Astrocyte (in vitro differentiated cells and primary cell): ENCODE data around the gene PPP1R16B. TPM values are rescaled to one million over a fixed set of nuclear protein-coding genes. Genes with fewer than 3 reads are reported as not detected.

ENCODE experiments used
- DNase-seq: peaks from one replicate; pipeline ENCODE4 v3.0.0-alpha.2; 2010; ENCODE audit warnings: low read depth
- FAIRE-seq: peaks from 2 replicates; lab custom pipeline; 2011; peaks lifted over from hg19 to GRCh38; lab: Jason Lieb, UNC
- H2AFZ ChIP-seq: 2 replicates; pipeline ENCODE4 v1.6.0; 2012; ENCODE audit warnings: low read depth, low read length, inconsistent platforms
- H3K27ac ChIP-seq: 2 replicates; pipeline ENCODE4 v1.5.1; 2011; ENCODE audit warnings: low read depth, low read length, inconsistent platforms
- H3K27me3 ChIP-seq: 2 replicates; pipeline ENCODE4 v1.6.0; 2011; ENCODE audit warnings: low read length, inconsistent platforms; ENCODE audit not compliant: insufficient read depth
- H3K36me3 ChIP-seq: 2 replicates; pipeline ENCODE4 v1.5.1; 2011; ENCODE audit warnings: low read length, inconsistent platforms; ENCODE audit not compliant: insufficient read depth
- H3K4me1 ChIP-seq: 2 replicates; pipeline ENCODE4 v1.5.1; 2011; ENCODE audit warnings: low read length, inconsistent platforms; ENCODE audit not compliant: insufficient read depth
- H3K4me2 ChIP-seq: 2 replicates; pipeline ENCODE4 v1.6.0; 2012; ENCODE audit warnings: low read length, inconsistent platforms
- H3K4me3 ChIP-seq: 2 replicates; pipeline ENCODE4 v1.5.1; 2011; ENCODE audit warnings: low read depth, mild to moderate bottlenecking, low read length, inconsistent platforms; ENCODE audit not compliant: insufficient read depth
- H3K79me2 ChIP-seq: 2 replicates; pipeline ENCODE4 v1.6.0; 2012; ENCODE audit warnings: mild to moderate bottlenecking, low read length, inconsistent platforms; ENCODE audit not compliant: insufficient read depth
- H3K9ac ChIP-seq: 2 replicates; pipeline ENCODE4 v1.6.0; 2012; ENCODE audit warnings: mild to moderate bottlenecking, low read length, inconsistent platforms
- H3K9me3 ChIP-seq: 2 replicates; pipeline ENCODE4 v1.5.1; 2012; ENCODE audit warnings: low read depth, mild to moderate bottlenecking, low read length, inconsistent platforms; ENCODE audit not compliant: insufficient read depth
- H4K20me1 ChIP-seq: 2 replicates; pipeline ENCODE4 v1.6.0; 2012; ENCODE audit warnings: low read length, inconsistent platforms; ENCODE audit not compliant: insufficient read depth
- H3K27ac Mint-ChIP-seq: one replicate; pipeline ENCODE4 v1.8.0; 2021; ENCODE audit warnings: mild to moderate bottlenecking, mixed read lengths; ENCODE audit not compliant: unreplicated experiment
- H3K27me3 Mint-ChIP-seq: one replicate; pipeline ENCODE4 v1.8.0; 2021; ENCODE audit warnings: low read depth, mixed read lengths; ENCODE audit not compliant: unreplicated experiment
- H3K36me3 Mint-ChIP-seq: one replicate; pipeline ENCODE4 v1.8.0; 2021; ENCODE audit warnings: low read depth, mixed read lengths; ENCODE audit not compliant: unreplicated experiment
- H3K4me1 Mint-ChIP-seq: one replicate; pipeline ENCODE4 v1.8.0; 2021; ENCODE audit warnings: low read depth, mixed read lengths; ENCODE audit not compliant: unreplicated experiment
- H3K4me3 Mint-ChIP-seq: one replicate; pipeline ENCODE4 v1.8.0; 2021; ENCODE audit warnings: mild to moderate bottlenecking, moderate library complexity, mixed read lengths; ENCODE audit not compliant: unreplicated experiment
- H3K9me3 Mint-ChIP-seq: one replicate; pipeline ENCODE4 v1.8.0; 2021; ENCODE audit warnings: mild to moderate bottlenecking, mixed read lengths; ENCODE audit not compliant: unreplicated experiment
- EZH2 ChIP-seq: IDR thresholded peaks from 2 replicates; pipeline ENCODE4 v1.6.1; 2012; ENCODE audit warnings: mild to moderate bottlenecking, low read length, inconsistent platforms; ENCODE audit not compliant: insufficient read depth
- total RNA-seq: library from RNA; stranded (reverse); gene quantifications from 2 replicates; pipeline ENCODE4 v1.2.1, GENCODE V29; 2021
- TF ChIP-seq, protein P1 (sequence below): IDR thresholded peaks from 2 replicates; pipeline ENCODE4 v1.5.1; 2011; ENCODE audit warnings: low read depth, mild to moderate bottlenecking, inconsistent platforms, low read length, moderate library complexity; ENCODE audit not compliant: insufficient read depth

Gene PPP1R16B
- total RNA-seq, 1 donor from 2014 or later = 0.68 TPM

GRCh38 chr20:38769376-38770295 lies 35.9 kb upstream of the PPP1R16B start:
- TF ChIP-seq, protein P1, sequence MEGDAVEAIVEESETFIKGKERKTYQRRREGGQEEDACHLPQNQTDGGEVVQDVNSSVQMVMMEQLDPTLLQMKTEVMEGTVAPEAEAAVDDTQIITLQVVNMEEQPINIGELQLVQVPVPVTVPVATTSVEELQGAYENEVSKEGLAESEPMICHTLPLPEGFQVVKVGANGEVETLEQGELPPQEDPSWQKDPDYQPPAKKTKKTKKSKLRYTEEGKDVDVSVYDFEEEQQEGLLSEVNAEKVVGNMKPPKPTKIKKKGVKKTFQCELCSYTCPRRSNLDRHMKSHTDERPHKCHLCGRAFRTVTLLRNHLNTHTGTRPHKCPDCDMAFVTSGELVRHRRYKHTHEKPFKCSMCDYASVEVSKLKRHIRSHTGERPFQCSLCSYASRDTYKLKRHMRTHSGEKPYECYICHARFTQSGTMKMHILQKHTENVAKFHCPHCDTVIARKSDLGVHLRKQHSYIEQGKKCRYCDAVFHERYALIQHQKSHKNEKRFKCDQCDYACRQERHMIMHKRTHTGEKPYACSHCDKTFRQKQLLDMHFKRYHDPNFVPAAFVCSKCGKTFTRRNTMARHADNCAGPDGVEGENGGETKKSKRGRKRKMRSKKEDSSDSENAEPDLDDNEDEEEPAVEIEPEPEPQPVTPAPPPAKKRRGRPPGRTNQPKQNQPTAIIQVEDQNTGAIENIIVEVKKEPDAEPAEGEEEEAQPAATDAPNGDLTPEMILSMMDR = no peak
- H3K4me1 ChIP-seq = peaks cover 11% of the 10 kb centered on the region
- Mint-ChIP-seq H3K27me3 (no peaks in the 10 kb centered on the region), H3K9me3 (peaks cover 6% of the 10 kb centered on the region), H3K36me3 (peaks cover 35% of the 10 kb centered on the region), H3K27ac (no peak overlapping the region), H3K4me1 (peaks cover 5% of the 10 kb centered on the region), H3K4me3 (no peak overlapping the region)
- no peak for FAIRE-seq
- H4K20me1 ChIP-seq = peaks cover 3% of the 10 kb centered on the region
- no peak for DNase-seq
- no peaks in the 10 kb centered on the region for H3K27me3 ChIP-seq
- no peak overlapping the region for H3K4me2 ChIP-seq
- H3K79me2 ChIP-seq = no peaks in the 10 kb centered on the region
- H3K36me3 ChIP-seq = peaks cover 9% of the 10 kb centered on the region
- no peak overlapping the region for H3K27ac ChIP-seq
- no peak overlapping the region for H2AFZ ChIP-seq
- H3K9me3 ChIP-seq = no peaks in the 10 kb centered on the region
- no peak overlapping the region for H3K9ac ChIP-seq
- no peak overlapping the region for H3K4me3 ChIP-seq

DNA sequence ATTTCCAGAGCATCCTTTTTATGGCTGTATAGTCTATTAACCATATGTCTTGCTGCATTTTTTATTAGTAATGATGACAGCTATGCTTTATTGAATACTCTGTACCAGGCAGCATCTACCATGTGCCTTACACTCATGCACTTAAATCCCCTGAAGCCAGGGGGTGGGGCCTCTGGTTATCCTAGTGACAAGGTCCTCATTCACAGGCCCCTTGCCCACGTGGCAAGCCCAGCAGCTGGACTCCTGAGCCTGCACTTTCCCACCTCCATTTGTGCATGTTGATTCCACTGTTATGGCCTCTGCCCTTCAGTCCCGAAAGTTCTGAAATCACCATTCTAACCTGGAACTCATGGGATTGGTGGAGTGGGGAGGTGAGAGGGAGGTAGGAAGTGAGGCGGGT lies 35.0 kb upstream of the PPP1R16B start:
- Histone ChIP-seq H3K9me3 (no peaks in the 10 kb centered on the region), H3K4me1 (peaks cover 2% of the 10 kb centered on the region), H3K9ac (no peak overlapping the region), H3K79me2 (no peaks in the 10 kb centered on the region), H3K27me3 (no peaks in the 10 kb centered on the region), H3K4me2 (no peak overlapping the region), H2AFZ (no peak overlapping the region), H3K27ac (no peak overlapping the region), H3K36me3 (peaks cover 8% of the 10 kb centered on the region), H3K4me3 (no peak overlapping the region), H4K20me1 (peaks cover under 1% of the 10 kb centered on the region)
- peaks cover 37% of the 10 kb centered on the region for H3K36me3 Mint-ChIP-seq
- H3K4me3 Mint-ChIP-seq = no peak overlapping the region
- peaks cover 6% of the 10 kb centered on the region for H3K9me3 Mint-ChIP-seq
- H3K4me1 Mint-ChIP-seq = no peaks in the 10 kb centered on the region
- FAIRE-seq (no peak), DNase-seq (no peak)
- TF ChIP-seq, protein P1 = no peak
- TF ChIP-seq EZH2 = no peak
- no peak overlapping the region for H3K27ac Mint-ChIP-seq
- no peaks in the 10 kb centered on the region for H3K27me3 Mint-ChIP-seq

GRCh38 chr20:38770970-38771369 lies 34.5 kb upstream of the PPP1R16B start:
- DNase-seq (no peak), FAIRE-seq (no peak)
- Histone ChIP-seq H3K27me3 (no peaks in the 10 kb centered on the region), H3K9ac (no peak overlapping the region), H3K27ac (no peak overlapping the region), H3K9me3 (no peaks in the 10 kb centered on the region), H3K4me2 (no peak overlapping the region), H4K20me1 (no peaks in the 10 kb centered on the region), H3K36me3 (peaks cover 4% of the 10 kb centered on the region), H3K4me1 (no peaks in the 10 kb centered on the region), H2AFZ (no peak overlapping the region), H3K79me2 (no peaks in the 10 kb centered on the region), H3K4me3 (no peak overlapping the region)
- TF ChIP-seq, protein P1 = no peak
- no peak for TF ChIP-seq EZH2
- Mint-ChIP-seq H3K27me3 (no peaks in the 10 kb centered on the region), H3K4me1 (no peaks in the 10 kb centered on the region), H3K27ac (no peak overlapping the region), H3K36me3 (peaks cover 37% of the 10 kb centered on the region), H3K9me3 (peaks cover 6% of the 10 kb centered on the region), H3K4me3 (no peak overlapping the region)
